ENCODE results near the gene MBOAT2.
"Not testable (repeated sequence)": the region's sequence is repeated elsewhere in the genome, so short reads cannot be mapped to it uniquely, and the experiment has no call there.

- not testable (repeated sequence) for TF ChIP-seq CTCF (conservative IDR thresholded peaks at IDR 0.05; ENCODE audit: low read length); EZH2phosphoT487 (IDR thresholded peaks at IDR 0.05; ENCODE audit: borderline replicate concordance)
Observed at GRCh38 chr2:9051451-9051850, 48.0 kb upstream of the MBOAT2 start.

Data from Loucy (cell line).